Measurements from ENCODE around the gene SENP1. TPM values are rescaled to one million over a fixed set of nuclear protein-coding genes. Genes with fewer than 3 reads are reported as not detected.

SENP1 gene
- total and polyA plus RNA-seq, 12 donors, result 3.0 to 21.6 (median 11.2) TPM

- Histone ChIP-seq H3K36me3 (replicated peaks in 1 of 2) (no peaks in the 10 kb centered on the region), H3K4me1 (replicated peaks in 1 of 2) (peaks cover 13% of the 10 kb centered on the region in 2 donors), H3K27ac (no peak overlapping the region), H3K4me3 (no peak overlapping the region), H3K9me3 (replicated peaks in 1 of 3) (no peaks in the 10 kb centered on the region), H3K27me3 (peaks cover 47% of the 10 kb centered on the region)
- DNase-seq, result no peak
- WGBS, 4 donors, result 77 to 86% (median 80%) methylated on average over 4 of the region's 4 CpGs
- TF ChIP-seq, protein P1, sequence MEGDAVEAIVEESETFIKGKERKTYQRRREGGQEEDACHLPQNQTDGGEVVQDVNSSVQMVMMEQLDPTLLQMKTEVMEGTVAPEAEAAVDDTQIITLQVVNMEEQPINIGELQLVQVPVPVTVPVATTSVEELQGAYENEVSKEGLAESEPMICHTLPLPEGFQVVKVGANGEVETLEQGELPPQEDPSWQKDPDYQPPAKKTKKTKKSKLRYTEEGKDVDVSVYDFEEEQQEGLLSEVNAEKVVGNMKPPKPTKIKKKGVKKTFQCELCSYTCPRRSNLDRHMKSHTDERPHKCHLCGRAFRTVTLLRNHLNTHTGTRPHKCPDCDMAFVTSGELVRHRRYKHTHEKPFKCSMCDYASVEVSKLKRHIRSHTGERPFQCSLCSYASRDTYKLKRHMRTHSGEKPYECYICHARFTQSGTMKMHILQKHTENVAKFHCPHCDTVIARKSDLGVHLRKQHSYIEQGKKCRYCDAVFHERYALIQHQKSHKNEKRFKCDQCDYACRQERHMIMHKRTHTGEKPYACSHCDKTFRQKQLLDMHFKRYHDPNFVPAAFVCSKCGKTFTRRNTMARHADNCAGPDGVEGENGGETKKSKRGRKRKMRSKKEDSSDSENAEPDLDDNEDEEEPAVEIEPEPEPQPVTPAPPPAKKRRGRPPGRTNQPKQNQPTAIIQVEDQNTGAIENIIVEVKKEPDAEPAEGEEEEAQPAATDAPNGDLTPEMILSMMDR (IDR thresholded peaks at IDR 0.05), result no peak
- TF ChIP-seq POLR2A (IDR thresholded peaks at IDR 0.05), result no peak
- intact Hi-C loops (cut with DNase I), result no loop called here
These were observed 98.7 kb downstream of the SENP1 start for GRCh38 chr12:48007206-48007605.

DNA sequence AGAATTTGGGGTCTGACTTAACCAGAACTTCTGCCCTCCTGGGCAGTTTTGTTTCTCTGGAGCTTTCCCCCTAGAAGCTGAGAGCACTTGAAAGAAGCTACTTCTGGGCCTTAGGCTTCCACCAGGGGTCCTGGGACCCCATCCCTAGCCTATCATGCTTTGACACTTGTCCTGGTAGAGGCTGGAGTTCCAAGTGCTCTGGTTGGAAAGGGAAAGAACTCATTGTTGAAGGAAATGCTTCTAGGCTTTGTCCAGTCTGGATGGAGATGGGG is 100.2 kb downstream of the SENP1 start:
- H3K9me3 ChIP-seq (replicated peaks in 1 of 3), result no peaks in the 10 kb centered on the region
- intact Hi-C loops (cut with DNase I), result no loop called here
- DNase-seq, result no peak
- no peak for TF ChIP-seq POLR2A (IDR thresholded peaks at IDR 0.05)
- TF ChIP-seq, protein P1 (IDR thresholded peaks at IDR 0.05), result no peak
- peaks cover 21 to 27% of the 10 kb centered on the region in 2 donors for H3K4me1 ChIP-seq (replicated peaks in 1 of 2)
- peaks cover 49% of the 10 kb centered on the region for H3K27me3 ChIP-seq
- no peak overlapping the region for H3K4me3 ChIP-seq
- no peaks in the 10 kb centered on the region for H3K36me3 ChIP-seq (replicated peaks in 1 of 2)
- H3K27ac ChIP-seq, result no peak overlapping the region

DNA sequence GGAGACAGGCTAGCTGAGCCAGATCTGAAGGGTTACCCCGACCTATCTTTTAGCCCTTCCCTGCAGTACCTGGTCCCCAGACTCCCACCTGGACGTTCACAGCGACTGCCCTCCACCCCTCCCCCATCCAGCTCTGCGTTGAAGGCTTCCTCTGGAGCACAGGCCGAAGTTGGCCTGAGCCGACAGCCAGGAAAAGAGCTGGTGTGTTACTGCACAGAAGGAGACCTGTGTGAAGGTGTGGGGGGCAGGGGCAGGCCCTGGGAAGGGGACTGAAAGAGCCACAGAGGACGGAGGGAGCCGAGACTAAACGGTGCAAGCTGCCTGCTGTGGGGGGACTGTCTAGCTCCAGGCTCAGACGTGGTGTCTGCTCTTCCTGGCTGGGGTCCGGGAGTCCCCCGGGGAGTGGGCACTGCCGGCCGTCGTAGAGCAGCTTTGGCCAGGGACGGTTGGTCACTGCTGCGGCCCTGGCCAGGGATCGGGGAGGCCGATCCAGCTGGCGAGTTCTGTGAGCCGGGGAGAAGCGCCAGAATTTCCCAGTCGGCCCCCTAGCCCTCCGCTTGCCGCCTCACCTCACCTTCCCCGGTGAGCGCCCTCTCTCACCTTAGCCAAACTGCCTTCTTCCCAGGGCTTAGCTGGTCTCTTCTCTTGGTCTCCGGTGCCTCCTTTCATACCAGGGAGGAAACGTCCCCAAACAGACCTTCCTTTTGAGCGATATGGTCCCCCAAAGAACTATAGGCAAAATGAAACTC is 100.7 kb downstream of the SENP1 start:
- Histone ChIP-seq H3K4me1 (replicated peaks in 1 of 2) (peaks cover 21 to 27% of the 10 kb centered on the region in 2 donors), H3K9me3 (replicated peaks in 1 of 3) (no peaks in the 10 kb centered on the region), H3K4me3 (no peak overlapping the region), H3K36me3 (replicated peaks in 1 of 2) (no peaks in the 10 kb centered on the region), H3K27ac (no peak overlapping the region), H3K27me3 (peaks cover 44% of the 10 kb centered on the region)
- DNase-seq, result no peak
- intact Hi-C loops (cut with DNase I), result no loop called here
- TF ChIP-seq, protein P1 (IDR thresholded peaks at IDR 0.05), result no peak
- no peak for TF ChIP-seq POLR2A (IDR thresholded peaks at IDR 0.05)
- WGBS, 4 donors, result 52 to 76% (median 59%) methylated on average over 16 to 30 of the region's 30 CpGs

GRCh38 chr12:48004053-48004941 is 101.6 kb downstream of the SENP1 start, which contains the start of gene COL2A1:
COL2A1 (minus strand) TSS chr12:48004476; CDS start chr12:48004321, 155 bp downstream.
- WGBS, 4 donors, result 2 to 6% (median 3%) methylated on average over 11 to 82 of the region's 83 CpGs
- peak within 1 kb of the TSS in 2 of 4 donors; percentile 11 to 46 for H3K4me3 ChIP-seq
- DNase-seq, result peak; percentile 36 to 66 (median 61)
- H3K27ac ChIP-seq, result no peak within 1 kb of the TSS
- peaks cover 21 to 27% of the 10 kb centered on the region in 2 donors for H3K4me1 ChIP-seq (replicated peaks in 1 of 2)
- TF ChIP-seq, protein P1 (IDR thresholded peaks at IDR 0.05), result no peak
- no peak for TF ChIP-seq POLR2A (IDR thresholded peaks at IDR 0.05)
- no peaks in the 10 kb centered on the region for H3K9me3 ChIP-seq (replicated peaks in 1 of 3)
- peaks cover 42% of the 10 kb centered on the region for H3K27me3 ChIP-seq
- intact Hi-C loops (cut with DNase I), result no loop called here
- no peaks in the 10 kb centered on the region for H3K36me3 ChIP-seq (replicated peaks in 1 of 2)

Data from adrenal gland (tissue), 12 donors.